Measurements from ENCODE around the gene LRRC37A3. TPM values are rescaled to one million over a fixed set of nuclear protein-coding genes. Genes with fewer than 3 reads are reported as not detected.
"Not testable (repeated sequence)": the region's sequence is repeated elsewhere in the genome, so short reads cannot be mapped to it uniquely, and the experiment has no call there.

Gene LRRC37A3
- total RNA-seq, 1 experiment from 2014 or later = 5.8 TPM

- Mint-ChIP-seq H3K27ac (ENCODE audit: unreplicated experiment) (peak overlapping the region; percentile 88), H3K4me3 (ENCODE audit: unreplicated experiment) (peak overlapping the region; percentile 88), H3K4me1 (ENCODE audit: low read depth, unreplicated experiment) (peaks cover 16% of the 10 kb centered on the region)
- intact Hi-C loops (cut with micrococcal nuclease; ENCODE audit: unreplicated experiment); H3K27me3 Mint-ChIP-seq (ENCODE audit: insufficient read depth, unreplicated experiment); H3K36me3 Mint-ChIP-seq (ENCODE audit: insufficient read depth, unreplicated experiment); H3K36me3 ChIP-seq (ENCODE audit: control insufficient read depth, insufficient read depth, low read length); POLR2A ChIA-PET; H3K27me3 ChIP-seq (replicated peaks; ENCODE audit: control insufficient read depth, insufficient read depth, low read length); H3K9me3 ChIP-seq; H3K4me1 ChIP-seq; H3K9me3 Mint-ChIP-seq (ENCODE audit: unreplicated experiment): not testable (repeated sequence)
- BruUV-seq (replicated peaks) = TSS peak; percentile 82
- peak; percentile 81 to 92 for DNase-seq
- CTCF ChIA-PET = interaction anchor here (0.7 kb wide), 1 partner anchor 67 kb away, joined by 3 read pairs; no protein-coding TSS in a partner anchor
- peak overlapping the region; percentile 69 for H3K4me3 ChIP-seq (ENCODE audit: low read depth, low read length)
Observed at GRCh38 chr17:64837018-64837761, 82.1 kb downstream of the LRRC37A3 start.

GRCh38 chr17:64836623-64837017, 82.7 kb downstream of the LRRC37A3 start:
- peak in 1 of 2 experiments; percentile 44 for DNase-seq
- H3K27me3 Mint-ChIP-seq (ENCODE audit: insufficient read depth, unreplicated experiment); H3K36me3 ChIP-seq (ENCODE audit: control insufficient read depth, insufficient read depth, low read length); H3K9me3 Mint-ChIP-seq (ENCODE audit: unreplicated experiment); H3K9me3 ChIP-seq; H3K4me1 ChIP-seq; H3K36me3 Mint-ChIP-seq (ENCODE audit: insufficient read depth, unreplicated experiment); BruUV-seq (replicated peaks); CTCF ChIA-PET; H3K27me3 ChIP-seq (replicated peaks; ENCODE audit: control insufficient read depth, insufficient read depth, low read length); intact Hi-C loops (cut with micrococcal nuclease; ENCODE audit: unreplicated experiment); POLR2A ChIA-PET: not testable (repeated sequence)
- H3K4me1 Mint-ChIP-seq (ENCODE audit: low read depth, unreplicated experiment) = peaks cover 16% of the 10 kb centered on the region
- peak overlapping the region; percentile 69 for H3K4me3 ChIP-seq (ENCODE audit: low read depth, low read length)
- peak overlapping the region; percentile 88 for H3K4me3 Mint-ChIP-seq (ENCODE audit: unreplicated experiment)
- peak overlapping the region; percentile 88 for H3K27ac Mint-ChIP-seq (ENCODE audit: unreplicated experiment)

- H3K4me3 ChIP-seq (ENCODE audit: low read depth, low read length); BruUV-seq (replicated peaks); H3K9me3 Mint-ChIP-seq (ENCODE audit: unreplicated experiment); H3K4me1 ChIP-seq; DNase-seq; H3K36me3 Mint-ChIP-seq (ENCODE audit: insufficient read depth, unreplicated experiment); intact Hi-C loops (cut with micrococcal nuclease; ENCODE audit: unreplicated experiment); H3K4me3 Mint-ChIP-seq (ENCODE audit: unreplicated experiment); H3K27me3 Mint-ChIP-seq (ENCODE audit: insufficient read depth, unreplicated experiment); H3K9me3 ChIP-seq; H3K27ac Mint-ChIP-seq (ENCODE audit: unreplicated experiment); POLR2A ChIA-PET; H3K36me3 ChIP-seq (ENCODE audit: control insufficient read depth, insufficient read depth, low read length); H3K27me3 ChIP-seq (replicated peaks; ENCODE audit: control insufficient read depth, insufficient read depth, low read length); CTCF ChIA-PET: not testable (repeated sequence)
- peaks cover 18% of the 10 kb centered on the region for H3K4me1 Mint-ChIP-seq (ENCODE audit: low read depth, unreplicated experiment)
Observed at GRCh38 chr17:64834060-64834459, 85.2 kb downstream of the LRRC37A3 start.

- H3K27me3 ChIP-seq (replicated peaks; ENCODE audit: control insufficient read depth, insufficient read depth, low read length); POLR2A ChIA-PET; DNase-seq; BruUV-seq (replicated peaks); H3K4me1 Mint-ChIP-seq (ENCODE audit: low read depth, unreplicated experiment); H3K27ac Mint-ChIP-seq (ENCODE audit: unreplicated experiment); CTCF ChIA-PET; H3K9me3 Mint-ChIP-seq (ENCODE audit: unreplicated experiment); H3K36me3 ChIP-seq (ENCODE audit: control insufficient read depth, insufficient read depth, low read length); H3K36me3 Mint-ChIP-seq (ENCODE audit: insufficient read depth, unreplicated experiment); intact Hi-C loops (cut with micrococcal nuclease; ENCODE audit: unreplicated experiment); H3K4me3 ChIP-seq (ENCODE audit: low read depth, low read length); H3K4me1 ChIP-seq; H3K27me3 Mint-ChIP-seq (ENCODE audit: insufficient read depth, unreplicated experiment); H3K9me3 ChIP-seq; H3K4me3 Mint-ChIP-seq (ENCODE audit: unreplicated experiment): not testable (repeated sequence)
Observed at GRCh38 chr17:64830631-64831040, 88.6 kb downstream of the LRRC37A3 start.

GRCh38 chr17:64829824-64830630, 89.3 kb downstream of the LRRC37A3 start:
- intact Hi-C loops (cut with micrococcal nuclease; ENCODE audit: unreplicated experiment); POLR2A ChIA-PET: not testable (repeated sequence)

GRCh38 chr17:64829068-64829467, 90.2 kb downstream of the LRRC37A3 start:
- BruUV-seq (replicated peaks); H3K27me3 ChIP-seq (replicated peaks; ENCODE audit: control insufficient read depth, insufficient read depth, low read length); H3K9me3 ChIP-seq; DNase-seq; H3K36me3 ChIP-seq (ENCODE audit: control insufficient read depth, insufficient read depth, low read length); H3K4me3 ChIP-seq (ENCODE audit: low read depth, low read length); H3K4me1 ChIP-seq; H3K27me3 Mint-ChIP-seq (ENCODE audit: insufficient read depth, unreplicated experiment); POLR2A ChIA-PET; intact Hi-C loops (cut with micrococcal nuclease; ENCODE audit: unreplicated experiment); H3K36me3 Mint-ChIP-seq (ENCODE audit: insufficient read depth, unreplicated experiment); H3K9me3 Mint-ChIP-seq (ENCODE audit: unreplicated experiment); H3K4me1 Mint-ChIP-seq (ENCODE audit: low read depth, unreplicated experiment); CTCF ChIA-PET; H3K4me3 Mint-ChIP-seq (ENCODE audit: unreplicated experiment): not testable (repeated sequence)
- H3K27ac Mint-ChIP-seq (ENCODE audit: unreplicated experiment) = peak overlapping the region; percentile 53

More at GRCh38 chr17:64829824-64830630, 89.3 kb downstream of the LRRC37A3 start:
- H3K27me3 ChIP-seq (replicated peaks; ENCODE audit: control insufficient read depth, insufficient read depth, low read length); H3K27me3 Mint-ChIP-seq (ENCODE audit: insufficient read depth, unreplicated experiment); DNase-seq; H3K4me1 ChIP-seq; BruUV-seq (replicated peaks); CTCF ChIA-PET; H3K9me3 ChIP-seq; H3K4me3 Mint-ChIP-seq (ENCODE audit: unreplicated experiment); H3K9me3 Mint-ChIP-seq (ENCODE audit: unreplicated experiment); H3K36me3 Mint-ChIP-seq (ENCODE audit: insufficient read depth, unreplicated experiment); H3K27ac Mint-ChIP-seq (ENCODE audit: unreplicated experiment); H3K36me3 ChIP-seq (ENCODE audit: control insufficient read depth, insufficient read depth, low read length); H3K4me3 ChIP-seq (ENCODE audit: low read depth, low read length); H3K4me1 Mint-ChIP-seq (ENCODE audit: low read depth, unreplicated experiment): not testable (repeated sequence)

- intact Hi-C loops (cut with micrococcal nuclease; ENCODE audit: unreplicated experiment); H3K27me3 Mint-ChIP-seq (ENCODE audit: insufficient read depth, unreplicated experiment); H3K4me3 Mint-ChIP-seq (ENCODE audit: unreplicated experiment); H3K4me1 Mint-ChIP-seq (ENCODE audit: low read depth, unreplicated experiment); H3K9me3 ChIP-seq; H3K36me3 ChIP-seq (ENCODE audit: control insufficient read depth, insufficient read depth, low read length); CTCF ChIA-PET; H3K9me3 Mint-ChIP-seq (ENCODE audit: unreplicated experiment); BruUV-seq (replicated peaks); H3K27me3 ChIP-seq (replicated peaks; ENCODE audit: control insufficient read depth, insufficient read depth, low read length); H3K27ac Mint-ChIP-seq (ENCODE audit: unreplicated experiment); H3K4me3 ChIP-seq (ENCODE audit: low read depth, low read length); H3K4me1 ChIP-seq; POLR2A ChIA-PET: not testable (repeated sequence)
- DNase-seq = peak in 1 of 2 experiments; percentile 48
- H3K36me3 Mint-ChIP-seq (ENCODE audit: insufficient read depth, unreplicated experiment) = peaks cover 12% of the 10 kb centered on the region
Observed at GRCh38 chr17:64818904-64819303, 100.4 kb downstream of the LRRC37A3 start.
